MM.1S (cell line): ENCODE results near the gene LAGE3.

Experiments
- DNase-seq: peaks from one replicate; pipeline ENCODE4 v3.0.0-alpha.2; 2015
- H2AFZ ChIP-seq: fragments of 300-600 bp; sonication (generic); 2 replicates; pipeline ENCODE4 v1.6.0; 2016; ENCODE audit warnings: antibody characterized with exemption, low read length
- H3F3A ChIP-seq: fragments of 300-600 bp; sonication (generic); 2 replicates; pipeline ENCODE4 v1.6.1; 2016; ENCODE audit warnings: mild to moderate bottlenecking, antibody characterized with exemption, low read length, moderate library complexity, mixed read lengths; ENCODE audit not compliant: insufficient read depth
- H3K27ac ChIP-seq: fragments of 300-600 bp; sonication (generic); 2 replicates; pipeline ENCODE4 v1.5.1; 2016; ENCODE audit warnings: mild to moderate bottlenecking, low read length
- H3K27me3 ChIP-seq: fragments of 300-600 bp; sonication (generic); replicated peaks from 2 replicates; pipeline ENCODE4 v1.6.0; 2016; ENCODE audit warnings: low read length; ENCODE audit not compliant: insufficient read depth
- H3K36me3 ChIP-seq: fragments of 300-600 bp; sonication (generic); replicated peaks from 2 replicates; pipeline ENCODE4 v1.6.1; 2016; ENCODE audit warnings: mild to moderate bottlenecking, low read length, mixed read lengths; ENCODE audit not compliant: insufficient read depth
- H3K4me1 ChIP-seq: fragments of 300-600 bp; sonication (generic); 2 replicates; pipeline ENCODE4 v1.6.1; 2016; ENCODE audit warnings: low read length, mixed read lengths
- H3K4me2 ChIP-seq: fragments of 300-600 bp; sonication (generic); 2 replicates; pipeline ENCODE4 v1.6.0; 2016; ENCODE audit warnings: low read depth, low read length
- H3K4me3 ChIP-seq: fragments of 300-600 bp; sonication (generic); 2 replicates; pipeline ENCODE4 v1.5.1; 2016; ENCODE audit warnings: low read length, mixed read lengths
- H3K79me2 ChIP-seq: fragments of 300-600 bp; sonication (generic); 2 replicates; pipeline ENCODE4 v1.6.1; 2016; ENCODE audit warnings: mixed run types, low read length, mixed read lengths
- H3K9ac ChIP-seq: fragments of 300-600 bp; sonication (generic); 2 replicates; pipeline ENCODE4 v1.6.1; 2016; ENCODE audit warnings: low read length, mixed read lengths
- H3K9me2 ChIP-seq: fragments of 300-600 bp; sonication (generic); replicated peaks from 2 replicates; pipeline ENCODE4 v1.6.1; 2016; ENCODE audit warnings: mild to moderate bottlenecking, low read length, mixed read lengths; ENCODE audit not compliant: insufficient read depth
- H3K9me3 ChIP-seq: fragments of 300-600 bp; sonication (generic); replicated peaks from 2 replicates; pipeline ENCODE4 v1.6.1; 2016; ENCODE audit warnings: mild to moderate bottlenecking, low read length, mixed read lengths; ENCODE audit not compliant: insufficient read depth
- H4K20me1 ChIP-seq: fragments of 300-600 bp; sonication (generic); 2 replicates; pipeline ENCODE4 v1.6.1; 2016; ENCODE audit warnings: mild to moderate bottlenecking, low read length, moderate library complexity, mixed read lengths; ENCODE audit not compliant: insufficient read depth
- CTCF ChIP-seq: fragments of 300-600 bp; sonication (generic); IDR thresholded peaks from 2 replicates; pipeline ENCODE4 v1.5.1; 2016; ENCODE audit warnings: antibody characterized with exemption, low read length, mixed read lengths
- EZH2 ChIP-seq: fragments of 300-600 bp; sonication (generic); optimal IDR thresholded peaks from 2 replicates; pipeline ENCODE3; 2017; ENCODE audit warnings: low read depth, mild to moderate bottlenecking, antibody characterized with exemption, low read length, mixed read lengths
- EZH2phosphoT487 ChIP-seq: fragments of 300-600 bp; sonication (generic); IDR thresholded peaks from 2 replicates; pipeline ENCODE4 v1.6.1; 2018; ENCODE audit warnings: antibody characterized with exemption, low read length

Gene LAGE3

GRCh38 chrX:154467556-154467955 lies 11.5 kb downstream of the LAGE3 start:
- Histone ChIP-seq H3K9me3 (no peaks in the 10 kb centered on the region), H3K4me2 (no peak overlapping the region), H2AFZ (no peak overlapping the region), H4K20me1 (no peaks in the 10 kb centered on the region), H3K79me2 (no peaks in the 10 kb centered on the region), H3K9me2 (no peaks in the 10 kb centered on the region), H3K9ac (no peak overlapping the region), H3K4me1 (no peaks in the 10 kb centered on the region), H3K36me3 (no peaks in the 10 kb centered on the region), H3F3A (no peaks in the 10 kb centered on the region), H3K27me3 (no peaks in the 10 kb centered on the region), H3K4me3 (no peak overlapping the region), H3K27ac (no peak overlapping the region)
- no peak for DNase-seq
- no peak for TF ChIP-seq EZH2
- no peak for TF ChIP-seq EZH2phosphoT487
- TF ChIP-seq CTCF = no peak

- Histone ChIP-seq H3K4me2 (no peak overlapping the region), H3K36me3 (no peaks in the 10 kb centered on the region), H3K4me1 (no peaks in the 10 kb centered on the region), H3K27me3 (no peaks in the 10 kb centered on the region), H3K79me2 (no peaks in the 10 kb centered on the region), H3K9me3 (no peaks in the 10 kb centered on the region), H4K20me1 (no peaks in the 10 kb centered on the region), H3K9ac (no peak overlapping the region), H2AFZ (no peak overlapping the region), H3K4me3 (no peak overlapping the region), H3K27ac (no peak overlapping the region), H3K9me2 (no peaks in the 10 kb centered on the region), H3F3A (no peaks in the 10 kb centered on the region)
- TF ChIP-seq EZH2phosphoT487 (no peak), CTCF (no peak), EZH2 (no peak)
- no peak for DNase-seq
Measured at GRCh38 chrX:154466907-154467306, 12.2 kb downstream of the LAGE3 start.

GRCh38 chrX:154466036-154466435 lies 13.0 kb downstream of the LAGE3 start:
- no peaks in the 10 kb centered on the region for H3K9me2 ChIP-seq
- no peaks in the 10 kb centered on the region for H3K4me1 ChIP-seq
- TF ChIP-seq CTCF (no peak), EZH2phosphoT487 (no peak), EZH2 (no peak)
- no peaks in the 10 kb centered on the region for H3K9me3 ChIP-seq
- no peak overlapping the region for H2AFZ ChIP-seq
- no peaks in the 10 kb centered on the region for H3K27me3 ChIP-seq
- DNase-seq = no peak
- no peaks in the 10 kb centered on the region for H4K20me1 ChIP-seq
- H3K27ac ChIP-seq = no peak overlapping the region
- H3K36me3 ChIP-seq = no peaks in the 10 kb centered on the region
- H3K79me2 ChIP-seq = no peaks in the 10 kb centered on the region
- no peak overlapping the region for H3K9ac ChIP-seq
- H3F3A ChIP-seq = no peaks in the 10 kb centered on the region
- H3K4me2 ChIP-seq = no peak overlapping the region
- H3K4me3 ChIP-seq = no peak overlapping the region
